HEK293 (cell line): ENCODE results near the gene ZCCHC14.
A peak's percentile ranks its signal among the peaks of the same experiment; 100 is the strongest.

Experiments
- CTCF ChIA-PET: fragments of 350-600 bp; formaldehyde crosslinking; extraction: SDS; loops from one replicate; lab custom pipeline; 2021; ENCODE audit warnings: antibody characterized with exemption; lab: Yijun Ruan, JAX
- POLR2A ChIA-PET: fragments of 300-600 bp; formaldehyde crosslinking; extraction: SDS; loops from one replicate; lab custom pipeline; 2020; ENCODE audit warnings: antibody characterized with exemption, inconsistent platforms; lab: Yijun Ruan, JAX
- H3K27ac ChIP-seq: fragments of 200-500 bp; sonication (Bioruptor generic); 2 replicates; pipeline ENCODE4 v1.5.1; 2014; ENCODE audit warnings: low read depth, low read length, control low read depth, inconsistent platforms; ENCODE audit errors: extremely low read depth
- H3K36me3 ChIP-seq, 2 experiments: fragments of 200-500 bp in 1 of 2; sonication (Bioruptor generic) in 1 of 2; 1 replicate in 1 of 2; 2 replicates in 1 of 2; pipeline ENCODE4 v1.5.1; 2014 to 2017; ENCODE audit warnings: inconsistent platforms in 2 of 2, low read length in 2 of 2; ENCODE audit not compliant: control insufficient read depth in 2 of 2, insufficient read depth in 1 of 2
- H3K4me1 ChIP-seq: fragments of 200-500 bp; sonication (Bioruptor generic); 2 replicates; pipeline ENCODE4 v1.5.1; 2014; ENCODE audit warnings: mild to moderate bottlenecking, low read length, inconsistent platforms; ENCODE audit not compliant: control insufficient read depth, insufficient read depth
- H3K4me3 ChIP-seq: 2 replicates; pipeline ENCODE4 v1.5.1; 2011; ENCODE audit warnings: low read depth, mild to moderate bottlenecking, control low read depth, low read length, moderate library complexity
- H3K9me3 ChIP-seq: fragments of 200-500 bp; sonication (Bioruptor generic); 2 replicates; pipeline ENCODE4 v1.5.1; 2014; ENCODE audit warnings: low read depth, low read length, inconsistent platforms; ENCODE audit not compliant: control insufficient read depth, insufficient read depth
- BCL11A ChIP-seq: fragments of 450-650 bp; formaldehyde crosslinking; IDR thresholded peaks from 2 replicates; pipeline ENCODE4 v1.5.1; 2016; ENCODE audit warnings: low read depth, missing biosample characterization, missing genetic modification characterization
- GLIS2 ChIP-seq: fragments of 450-650 bp; formaldehyde crosslinking; IDR thresholded peaks from 2 replicates; pipeline ENCODE4 v1.5.1; 2016; ENCODE audit warnings: missing biosample characterization, missing genetic modification characterization
- HIC1 ChIP-seq: fragments of 450-650 bp; formaldehyde crosslinking; IDR thresholded peaks from 2 replicates; pipeline ENCODE4 v1.5.1; 2016; ENCODE audit warnings: missing biosample characterization, missing genetic modification characterization
- OSR2 ChIP-seq: fragments of 450-650 bp; formaldehyde crosslinking; IDR thresholded peaks from 2 replicates; pipeline ENCODE4 v1.5.1; 2016; ENCODE audit warnings: missing biosample characterization, missing genetic modification characterization
- REST ChIP-seq: fragments of 450-650 bp; formaldehyde crosslinking; IDR thresholded peaks from 2 replicates; pipeline ENCODE4 v1.5.1; 2016; ENCODE audit warnings: missing biosample characterization, missing genetic modification characterization
- TCF7L2 ChIP-seq: IDR thresholded peaks from 2 replicates; pipeline ENCODE4 v1.6.1; 2011; ENCODE audit warnings: low read depth, mild to moderate bottlenecking, inconsistent platforms, low read length, moderate library complexity, borderline replicate concordance
- ZBTB17 ChIP-seq: fragments of 450-650 bp; formaldehyde crosslinking; IDR thresholded peaks from 2 replicates; pipeline ENCODE4 v1.5.1; 2016; ENCODE audit warnings: missing biosample characterization, missing genetic modification characterization
- ZNF146 ChIP-seq: fragments of 450-650 bp; formaldehyde crosslinking; IDR thresholded peaks from 2 replicates; pipeline ENCODE4 v1.5.1; 2016; ENCODE audit warnings: missing biosample characterization, missing genetic modification characterization
- ZNF223 ChIP-seq: fragments of 450-650 bp; formaldehyde crosslinking; IDR thresholded peaks from 2 replicates; pipeline ENCODE4 v1.5.1; 2016; ENCODE audit warnings: missing biosample characterization, missing genetic modification characterization
- ZNF341 ChIP-seq: fragments of 450-650 bp; formaldehyde crosslinking; IDR thresholded peaks from 2 replicates; pipeline ENCODE4; 2016; ENCODE audit warnings: low read depth, missing biosample characterization, missing genetic modification characterization
- ZNF354C ChIP-seq: fragments of 450-650 bp; formaldehyde crosslinking; IDR thresholded peaks from 2 replicates; pipeline ENCODE4 v1.5.1; 2016; ENCODE audit warnings: missing biosample characterization, missing genetic modification characterization, low read depth, borderline replicate concordance
- ZNF394 ChIP-seq: fragments of 450-650 bp; formaldehyde crosslinking; IDR thresholded peaks from 2 replicates; pipeline ENCODE4 v1.5.1; 2016; ENCODE audit warnings: missing biosample characterization, missing genetic modification characterization, mild to moderate bottlenecking, moderate library complexity, borderline replicate concordance
- ZNF529 ChIP-seq: fragments of 450-650 bp; formaldehyde crosslinking; IDR thresholded peaks from 2 replicates; pipeline ENCODE4 v1.5.1; 2017; ENCODE audit warnings: missing genetic modification characterization, missing biosample characterization; ENCODE audit not compliant: insufficient replicate concordance
- ZNF623 ChIP-seq: fragments of 450-650 bp; formaldehyde crosslinking; IDR thresholded peaks from 2 replicates; pipeline ENCODE4 v1.5.1; 2016; ENCODE audit warnings: missing biosample characterization, missing genetic modification characterization
- ZNF658 ChIP-seq: fragments of 450-650 bp; formaldehyde crosslinking; IDR thresholded peaks from 2 replicates; pipeline ENCODE4; 2016; ENCODE audit warnings: missing biosample characterization, missing genetic modification characterization
- ZNF777 ChIP-seq: fragments of 450-650 bp; formaldehyde crosslinking; IDR thresholded peaks from 2 replicates; pipeline ENCODE4 v1.5.1; 2017; ENCODE audit warnings: missing biosample characterization, missing genetic modification characterization, borderline replicate concordance

Gene ZCCHC14

GRCh38 chr16:87383505-87384161 is 109.2 kb downstream of the ZCCHC14 start, which contains the start of gene FBXO31 (continued):
- TF ChIP-seq BCL11A = peak; percentile 63; the same call in 1 of the 2 replicates
- no peak for TF ChIP-seq ZNF529 (tag by site-specific recombination)
- 0 out of 2 replicates have a peak, but pooled peaks have one; percentile 26 for TF ChIP-seq ZNF146 (tag by site-specific recombination)
- no peak for TF ChIP-seq OSR2 (tag by site-specific recombination)
- TF ChIP-seq ZNF354C (tag by site-specific recombination) = no peak
- TF ChIP-seq REST (tag by site-specific recombination) = no peak
- peak; percentile 98 for TF ChIP-seq HIC1

GRCh38 chr16:87382023-87382785 is 110.6 kb downstream of the ZCCHC14 start:
- Histone ChIP-seq H3K27ac (peak overlapping the region; percentile 82; the same call in 1 of the 2 replicates), H3K4me1 (peaks cover 9% of the 10 kb centered on the region), H3K9me3 (no peaks in the 10 kb centered on the region), H3K36me3 (peaks cover 5% of the 10 kb centered on the region in 2 experiments; a peak in 2 of 3 replicates), H3K4me3 (peak overlapping the region; percentile 53)
- TF ChIP-seq ZNF623 (tag by site-specific recombination) (0 out of 2 replicates have a peak, but pooled peaks have one; percentile 8), GLIS2 (tag by site-specific recombination) (no peak), ZBTB17 (tag by site-specific recombination) (peak; percentile 61), ZNF341 (tag by site-specific recombination) (peak; percentile 63; the same call in 1 of the 2 replicates), ZNF223 (tag by site-specific recombination) (no peak), TCF7L2 (peak; percentile 60), ZNF777 (tag by site-specific recombination) (no peak), ZNF394 (tag by site-specific recombination) (peak; percentile 31; the same call in 1 of the 2 replicates), ZNF658 (tag by site-specific recombination) (no peak)
- POLR2A ChIA-PET = no interaction called here
- CTCF ChIA-PET = interaction anchor here (0.6 to 1.1 kb wide), 6 partner anchors 11 to 675 kb away, joined by 3 to 5 read pairs (median 3); no protein-coding TSS in a partner anchor
